HG02981 (cell line): ENCODE measurements around the gene PRM1.

Source experiments
- ATAC-seq: cut with Tn5 transposase; IDR thresholded peaks from one replicate; pipeline ENCODE4 v1.9.1; 2021; ENCODE audit warnings: mild to moderate bottlenecking, moderate library complexity; ENCODE audit not compliant: unreplicated experiment

Gene PRM1

GRCh38 chr16:11280616-11281522 lies at the start of gene PRM1:
Gene PRM1, minus strand, starts transcription at chr16:11281330. Its CDS starts 92 bp downstream, at chr16:11281238.
- ATAC-seq, result no peak

GRCh38 chr16:11330526-11331237 lies 49.6 kb upstream of the PRM1 start:
- no peak for ATAC-seq

GRCh38 chr16:11329891-11330290 lies 48.8 kb upstream of the PRM1 start:
- no peak for ATAC-seq

- no peak for ATAC-seq
Observed at GRCh38 chr16:11329071-11329491, 48.0 kb upstream of the PRM1 start.

- ATAC-seq, result peak; percentile 78
Observed at GRCh38 chr16:11328172-11329070, 47.3 kb upstream of the PRM1 start.

- ATAC-seq, result peak; percentile 37
Observed at GRCh38 chr16:11327277-11328171, 46.4 kb upstream of the PRM1 start.

GRCh38 chr16:11326737-11327276 lies 45.7 kb upstream of the PRM1 start:
- ATAC-seq, result no peak

GRCh38 chr16:11326084-11326736 lies 45.1 kb upstream of the PRM1 start:
- no peak for ATAC-seq

- ATAC-seq, result no peak
Observed at GRCh38 chr16:11325404-11326083, 44.4 kb upstream of the PRM1 start.

- no peak for ATAC-seq
Observed at GRCh38 chr16:11323551-11324336, 42.6 kb upstream of the PRM1 start.

- no peak for ATAC-seq
Observed at GRCh38 chr16:11322823-11323222, 41.7 kb upstream of the PRM1 start.

- ATAC-seq, result no peak
Observed at GRCh38 chr16:11321662-11322061, 40.5 kb upstream of the PRM1 start.

- ATAC-seq, result no peak
Observed at GRCh38 chr16:11320170-11320569, 39.0 kb upstream of the PRM1 start.

- no peak for ATAC-seq
Observed at GRCh38 chr16:11319529-11320146, 38.5 kb upstream of the PRM1 start.

- no peak for ATAC-seq
Observed at GRCh38 chr16:11318817-11319216, 37.7 kb upstream of the PRM1 start.

GRCh38 chr16:11316331-11317015 lies 35.3 kb upstream of the PRM1 start:
- ATAC-seq, result no peak

- ATAC-seq, result no peak
Observed at GRCh38 chr16:11315510-11315909, 34.4 kb upstream of the PRM1 start.
